H1 (cell line): ENCODE results near the gene NRN1. TPM values are rescaled to one million over a fixed set of nuclear protein-coding genes. Genes with fewer than 3 reads are reported as not detected.
A peak's percentile ranks its signal among the peaks of the same experiment; 100 is the strongest.

ENCODE experiments used
- SUZ12 ChIP-seq: fragments of 200-600 bp; sonication (generic); IDR thresholded peaks from 2 replicates; pipeline ENCODE4 v1.6.1; 2012; ENCODE audit warnings: mild to moderate bottlenecking, inconsistent platforms, low read length, moderate library complexity, mixed read lengths
- polyA plus RNA-seq, 7 experiments: library from polyadenylated mRNA; depleted of rRNA in 3 of 7; stranded (reverse) in 5 of 7; unstranded in 2 of 7; fragments of >200 nt in 5 of 7; fragments of 200-250 nt in 2 of 7; gene quantifications; 1 replicate in 5 of 7; 2 replicates in 1 of 7; 4 replicates in 1 of 7; pipeline versions ENCODE4 v1.2.1 to v1.2.3, GENCODE V29; 2011 to 2013; ENCODE audit warnings: missing spikeins in 2 of 7, mixed read lengths in 2 of 7
- total RNA-seq: library from RNA; stranded (reverse); fragmentation: NEBNext Ultra II Directional; extraction: Animal tissue kit (Norgen Biotek cat#: 25700); gene quantifications from 2 replicates; pipeline ENCODE4 v1.2.1, GENCODE V29; 2021
- TF ChIP-seq, protein P1 (sequence below), 3 experiments: IDR thresholded peaks; 1 replicate in 2 of 3; 2 replicates in 1 of 3; pipeline versions ENCODE4 v1.5.1 to v1.6.1; 2011; ENCODE audit warnings: low read length in 3 of 3, mild to moderate bottlenecking in 3 of 3, inconsistent platforms in 2 of 3, low read depth in 1 of 3, moderate library complexity in 1 of 3; ENCODE audit not compliant: insufficient read depth in 1 of 3; ENCODE audit errors: control extremely low read depth in 1 of 3

Gene NRN1
- total and polyA plus RNA-seq, 2 of the 8 experiments (the other 6 are each of a cell fraction or from before 2014, with no cell fraction given) = 0.06 to 0.26 TPM

DNA sequence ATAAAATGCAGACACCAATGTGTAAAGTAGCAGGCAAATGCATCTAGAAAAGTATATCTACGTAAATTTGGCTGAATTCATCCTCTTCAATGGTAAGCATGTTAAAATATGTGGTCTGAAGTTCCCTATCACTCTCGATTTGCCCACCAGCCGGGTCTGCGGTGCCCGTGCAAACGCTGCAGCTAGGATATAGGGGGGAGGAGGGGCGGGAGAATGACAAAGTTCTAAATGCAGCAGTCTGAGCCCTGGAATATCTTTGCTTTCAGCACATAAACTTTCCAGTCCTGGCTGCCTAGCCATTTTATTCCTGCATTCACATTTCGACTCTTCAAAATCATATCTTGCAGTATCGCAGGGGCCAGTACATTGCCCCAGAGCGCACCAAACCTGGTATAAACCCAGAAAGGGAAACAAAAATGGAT, 708 bp downstream of the NRN1 start (continued):
- TF ChIP-seq, protein P1, sequence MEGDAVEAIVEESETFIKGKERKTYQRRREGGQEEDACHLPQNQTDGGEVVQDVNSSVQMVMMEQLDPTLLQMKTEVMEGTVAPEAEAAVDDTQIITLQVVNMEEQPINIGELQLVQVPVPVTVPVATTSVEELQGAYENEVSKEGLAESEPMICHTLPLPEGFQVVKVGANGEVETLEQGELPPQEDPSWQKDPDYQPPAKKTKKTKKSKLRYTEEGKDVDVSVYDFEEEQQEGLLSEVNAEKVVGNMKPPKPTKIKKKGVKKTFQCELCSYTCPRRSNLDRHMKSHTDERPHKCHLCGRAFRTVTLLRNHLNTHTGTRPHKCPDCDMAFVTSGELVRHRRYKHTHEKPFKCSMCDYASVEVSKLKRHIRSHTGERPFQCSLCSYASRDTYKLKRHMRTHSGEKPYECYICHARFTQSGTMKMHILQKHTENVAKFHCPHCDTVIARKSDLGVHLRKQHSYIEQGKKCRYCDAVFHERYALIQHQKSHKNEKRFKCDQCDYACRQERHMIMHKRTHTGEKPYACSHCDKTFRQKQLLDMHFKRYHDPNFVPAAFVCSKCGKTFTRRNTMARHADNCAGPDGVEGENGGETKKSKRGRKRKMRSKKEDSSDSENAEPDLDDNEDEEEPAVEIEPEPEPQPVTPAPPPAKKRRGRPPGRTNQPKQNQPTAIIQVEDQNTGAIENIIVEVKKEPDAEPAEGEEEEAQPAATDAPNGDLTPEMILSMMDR (IDR thresholded peaks at IDR 0.05; ENCODE audit: control extremely low read depth in 1 of 3, insufficient read depth in 1 of 3, low read depth in 1 of 3, low read length in 3 of 3) = no peak
- peak; percentile 83; the same call in 1 of the 2 replicates for TF ChIP-seq SUZ12
